WTC11 (cell line): Measurements from ENCODE around the gene MYH11. TPM values are rescaled to one million over a fixed set of nuclear protein-coding genes. Genes with fewer than 3 reads are reported as not detected.

Experiments used
- ATAC-seq: fragments of 200-7000 bp; cut with Tn5 transposase; 2 replicates; pipeline ENCODE4 v1.10.0; 2021; ENCODE audit warnings: mild to moderate bottlenecking, moderate library complexity
- CTCF ChIA-PET: fragments of 300-600 bp; sonication (Branson Sonifier 250); formaldehyde crosslinking; loops from one replicate; lab custom pipeline; 2021; ENCODE audit warnings: antibody characterized with exemption; lab: Charles Lee
- POLR2A ChIA-PET: fragments of 350-600 bp; sonication (Branson Sonifier 250); formaldehyde crosslinking; loops from one replicate; lab custom pipeline; 2021; ENCODE audit warnings: antibody characterized with exemption; lab: Charles Lee
- DNase-seq: peaks from one replicate; pipeline ENCODE4 v3.0.0; 2021; ENCODE audit warnings: low spot score
- H3K27ac Mint-ChIP-seq: 2 replicates; pipeline ENCODE4 v1.8.0; 2021; ENCODE audit warnings: mixed read lengths
- H3K27me3 Mint-ChIP-seq: 2 replicates; pipeline ENCODE4 v1.8.0; 2021; ENCODE audit warnings: low read depth, mild to moderate bottlenecking, moderate library complexity, mixed read lengths
- H3K36me3 Mint-ChIP-seq: 2 replicates; pipeline ENCODE4 v1.8.0; 2021; ENCODE audit warnings: mixed read lengths
- H3K4me1 Mint-ChIP-seq: 2 replicates; pipeline ENCODE4 v1.8.0; 2022; ENCODE audit warnings: mixed read lengths
- H3K4me3 Mint-ChIP-seq: 2 replicates; pipeline ENCODE4 v1.8.0; 2021; ENCODE audit warnings: mild to moderate bottlenecking, moderate library complexity, mixed read lengths
- H3K9me3 Mint-ChIP-seq: 2 replicates; pipeline ENCODE4 v1.8.0; 2021; ENCODE audit warnings: mixed read lengths
- ARID4B ChIP-seq: sonication (generic); formaldehyde crosslinking; IDR thresholded peaks from 2 replicates; pipeline ENCODE4 v1.8.0; 2023; ENCODE audit warnings: missing genetic modification reagents, mild to moderate bottlenecking, borderline replicate concordance
- E2F4 ChIP-seq: sonication (generic); formaldehyde crosslinking; IDR thresholded peaks from 2 replicates; pipeline ENCODE4 v1.8.1; 2022; ENCODE audit warnings: low read depth, mild to moderate bottlenecking, moderate library complexity, missing genetic modification reagents, borderline replicate concordance
- ELF4 ChIP-seq: sonication (generic); formaldehyde crosslinking; IDR thresholded peaks from 2 replicates; pipeline ENCODE4 v1.8.1; 2022; ENCODE audit warnings: low read depth, mild to moderate bottlenecking, moderate library complexity, missing genetic modification reagents
- HMGA2 ChIP-seq: fragments of 250-450 bp; sonication (Bioruptor Pico); IDR thresholded peaks from 2 replicates; pipeline ENCODE4 v1.4.0; 2021; ENCODE audit warnings: mild to moderate bottlenecking, moderate library complexity
- MAX ChIP-seq: sonication (generic); formaldehyde crosslinking; IDR thresholded peaks from 2 replicates; pipeline ENCODE4 v1.8.0; 2022; ENCODE audit warnings: mild to moderate bottlenecking, missing genetic modification reagents
- PRRX2 ChIP-seq: fragments of 250-450 bp; sonication (Bioruptor Pico); IDR thresholded peaks from 2 replicates; pipeline ENCODE4 v1.8.0; 2021; ENCODE audit warnings: mild to moderate bottlenecking
- USF1 ChIP-seq: sonication (generic); formaldehyde crosslinking; IDR thresholded peaks from 2 replicates; pipeline ENCODE4 v1.8.0; 2022; ENCODE audit warnings: mild to moderate bottlenecking, missing genetic modification reagents
- USF2 ChIP-seq: sonication (generic); formaldehyde crosslinking; IDR thresholded peaks from 2 replicates; pipeline ENCODE4 v1.8.1; 2023; ENCODE audit warnings: mild to moderate bottlenecking, missing genetic modification reagents, moderate library complexity
- ZNF232 ChIP-seq: sonication (generic); formaldehyde crosslinking; IDR thresholded peaks from 2 replicates; pipeline ENCODE4 v1.8.0; 2022; ENCODE audit warnings: mild to moderate bottlenecking, missing genetic modification reagents
- ZNF317 ChIP-seq: sonication (generic); formaldehyde crosslinking; IDR thresholded peaks from 2 replicates; pipeline ENCODE4 v1.8.1; 2023; ENCODE audit warnings: low read depth, mild to moderate bottlenecking, moderate library complexity, missing genetic modification reagents, borderline replicate concordance
- ZSCAN18 ChIP-seq: fragments of 250-450 bp; sonication (Bioruptor Pico); IDR thresholded peaks from 2 replicates; pipeline ENCODE4 v2.1.2; 2022; ENCODE audit warnings: mild to moderate bottlenecking, moderate library complexity
- total RNA-seq: library from RNA; stranded (reverse); gene quantifications from 3 replicates; pipeline ENCODE4 v1.2.3, GENCODE V29; 2021

Gene MYH11
- total RNA-seq, 1 experiment from 2014 or later = 0.74 TPM

GRCh38 chr16:15778204-15778743, 78.6 kb downstream of the MYH11 start:
- Mint-ChIP-seq H3K4me3 (no peak overlapping the region), H3K9me3 (no peaks in the 10 kb centered on the region), H3K27ac (no peak overlapping the region), H3K4me1 (peaks cover 3% of the 10 kb centered on the region; the same call in 1 of the 2 replicates), H3K36me3 (no peaks in the 10 kb centered on the region), H3K27me3 (peaks cover 9% of the 10 kb centered on the region)
- DNase-seq = no peak
- ATAC-seq = no peak
- TF ChIP-seq ELF4 (CRISPR knock-in tag) = no peak
- TF ChIP-seq ZSCAN18 = no peak
- no peak for TF ChIP-seq HMGA2 (CRISPR knock-in tag)
- TF ChIP-seq, all 79 proteins: peak for 0
- CTCF ChIA-PET = interaction anchor here (0.5 to 3.8 kb wide), 49 partner anchors 12 to 1384 kb away, joined by 3 to 87 read pairs (median 4); partner anchors contain the start of gene CEP20
- POLR2A ChIA-PET = no interaction called here

GRCh38 chr16:15777533-15778203, 79.2 kb downstream of the MYH11 start:
- TF ChIP-seq ARID4B (CRISPR knock-in tag) = peak; percentile 37; the same call in 1 of the 2 replicates
- TF ChIP-seq ZNF232 = no peak
- no peak; the same call in 1 of the 2 replicates for TF ChIP-seq PRRX2
- TF ChIP-seq E2F4 (CRISPR knock-in tag) = no peak
- TF ChIP-seq USF2 (CRISPR knock-in tag) = peak; percentile 51
- TF ChIP-seq ZNF317 (CRISPR knock-in tag) = no peak
- TF ChIP-seq USF1 (CRISPR knock-in tag) = peak; percentile 56; the same call in 1 of the 2 replicates
- peak; percentile 90 for TF ChIP-seq MAX (CRISPR knock-in tag)
- no peak overlapping the region for H3K4me3 Mint-ChIP-seq
- no peak overlapping the region for H3K27ac Mint-ChIP-seq
- H3K36me3 Mint-ChIP-seq = no peaks in the 10 kb centered on the region
- peak; percentile 99 for ATAC-seq
- POLR2A ChIA-PET = no interaction called here
- peak; percentile 58 for DNase-seq
- CTCF ChIA-PET = interaction anchor here (0.5 to 3.8 kb wide), 54 partner anchors 12 to 1383 kb away, joined by 3 to 87 read pairs (median 4); partner anchors contain the start of gene CEP20
- no peaks in the 10 kb centered on the region for H3K9me3 Mint-ChIP-seq
- peaks cover 3% of the 10 kb centered on the region; the same call in 1 of the 2 replicates for H3K4me1 Mint-ChIP-seq
- H3K27me3 Mint-ChIP-seq = peaks cover 9% of the 10 kb centered on the region
